ENCODE results near the gene FOXA3.

The FOXA3 gene

GRCh38 chr19:45905011-45905410 is 40.9 kb downstream of the FOXA3 start:
- Histone ChIP-seq H4K20me1 (ENCODE audit: insufficient read depth, low read length) (0 out of 2 replicates have a peak, but pooled peaks cover under 1% of the 10 kb centered on the region), H3K4me1 (ENCODE audit: insufficient read depth, low read length) (peaks cover 25% of the 10 kb centered on the region), H3K36me3 (ENCODE audit: insufficient read depth, low read length) (peaks cover 12% of the 10 kb centered on the region), H3K79me2 (ENCODE audit: insufficient read depth, low read length) (peaks cover 22% of the 10 kb centered on the region), H3K27ac (ENCODE audit: low read length) (no peak overlapping the region), H3K9me3 (ENCODE audit: insufficient read depth, low read length, severe bottlenecking) (no peaks in the 10 kb centered on the region), H3K4me3 (ENCODE audit: low read depth in 1 of 2, low read length in 2 of 2) (no peak overlapping the region), H2AFZ (ENCODE audit: low read depth, low read length) (peak overlapping the region; percentile 40; the same call in 1 of the 2 replicates), H3K27me3 (ENCODE audit: insufficient read depth, low read length, poor library complexity) (no peaks in the 10 kb centered on the region), H3K4me2 (ENCODE audit: insufficient read depth, low read length) (no peak overlapping the region), H3K9ac (ENCODE audit: low read depth, low read length) (no peak overlapping the region)
- no peak for ATAC-seq (ENCODE audit: insufficient read depth, low read depth)
- TF ChIP-seq EZH2 (IDR thresholded peaks at IDR 0.05; ENCODE audit: borderline replicate concordance, low read depth, low read length, severe bottlenecking), result no peak
- no peak for TF ChIP-seq CTCF (IDR thresholded peaks at IDR 0.05; ENCODE audit: borderline replicate concordance, extremely low read depth, low read length, poor library complexity, severe bottlenecking)
- no peak for DNase-seq

GRCh38 chr19:45906221-45906620 is 42.1 kb downstream of the FOXA3 start:
- no peak overlapping the region for H3K4me3 ChIP-seq (ENCODE audit: low read depth in 1 of 2, low read length in 2 of 2)
- H3K36me3 ChIP-seq (ENCODE audit: insufficient read depth, low read length), result peaks cover under 1% of the 10 kb centered on the region; the same call in 1 of the 2 replicates
- no peak overlapping the region for H3K27ac ChIP-seq (ENCODE audit: low read length)
- no peaks in the 10 kb centered on the region for H3K9me3 ChIP-seq (ENCODE audit: insufficient read depth, low read length, severe bottlenecking)
- TF ChIP-seq EZH2 (IDR thresholded peaks at IDR 0.05; ENCODE audit: borderline replicate concordance, low read depth, low read length, severe bottlenecking) (no peak), CTCF (IDR thresholded peaks at IDR 0.05; ENCODE audit: borderline replicate concordance, extremely low read depth, low read length, poor library complexity, severe bottlenecking) (no peak)
- no peak overlapping the region for H3K9ac ChIP-seq (ENCODE audit: low read depth, low read length)
- ATAC-seq (ENCODE audit: insufficient read depth, low read depth), result no peak
- DNase-seq, result no peak
- no peaks in the 10 kb centered on the region for H4K20me1 ChIP-seq (ENCODE audit: insufficient read depth, low read length)
- H2AFZ ChIP-seq (ENCODE audit: low read depth, low read length), result no peak overlapping the region
- no peaks in the 10 kb centered on the region for H3K27me3 ChIP-seq (ENCODE audit: insufficient read depth, low read length, poor library complexity)
- peaks cover 16% of the 10 kb centered on the region for H3K4me1 ChIP-seq (ENCODE audit: insufficient read depth, low read length)
- H3K79me2 ChIP-seq (ENCODE audit: insufficient read depth, low read length), result peaks cover 10% of the 10 kb centered on the region
- no peak overlapping the region for H3K4me2 ChIP-seq (ENCODE audit: insufficient read depth, low read length)

- no peaks in the 10 kb centered on the region for H3K36me3 ChIP-seq (ENCODE audit: insufficient read depth, low read length)
- no peak overlapping the region for H3K4me3 ChIP-seq (ENCODE audit: low read depth in 1 of 2, low read length in 2 of 2)
- ATAC-seq (ENCODE audit: insufficient read depth, low read depth) (no peak), DNase-seq (no peak)
- no peaks in the 10 kb centered on the region for H3K79me2 ChIP-seq (ENCODE audit: insufficient read depth, low read length)
- TF ChIP-seq CTCF (IDR thresholded peaks at IDR 0.05; ENCODE audit: borderline replicate concordance, extremely low read depth, low read length, poor library complexity, severe bottlenecking) (no peak), EZH2 (IDR thresholded peaks at IDR 0.05; ENCODE audit: borderline replicate concordance, low read depth, low read length, severe bottlenecking) (no peak)
- H3K9ac ChIP-seq (ENCODE audit: low read depth, low read length), result no peak overlapping the region
- H3K4me1 ChIP-seq (ENCODE audit: insufficient read depth, low read length), result no peaks in the 10 kb centered on the region
- H2AFZ ChIP-seq (ENCODE audit: low read depth, low read length), result no peak overlapping the region
- H3K27ac ChIP-seq (ENCODE audit: low read length), result no peak overlapping the region
- no peaks in the 10 kb centered on the region for H3K27me3 ChIP-seq (ENCODE audit: insufficient read depth, low read length, poor library complexity)
- no peaks in the 10 kb centered on the region for H4K20me1 ChIP-seq (ENCODE audit: insufficient read depth, low read length)
- H3K9me3 ChIP-seq (ENCODE audit: insufficient read depth, low read length, severe bottlenecking), result no peaks in the 10 kb centered on the region
- H3K4me2 ChIP-seq (ENCODE audit: insufficient read depth, low read length), result no peak overlapping the region
Observed at GRCh38 chr19:45908956-45909355, 44.8 kb downstream of the FOXA3 start.

GRCh38 chr19:45911291-45911690 is 47.2 kb downstream of the FOXA3 start:
- Histone ChIP-seq H3K27ac (ENCODE audit: low read length) (no peak overlapping the region), H3K79me2 (ENCODE audit: insufficient read depth, low read length) (no peaks in the 10 kb centered on the region), H3K9me3 (ENCODE audit: insufficient read depth, low read length, severe bottlenecking) (no peaks in the 10 kb centered on the region), H4K20me1 (ENCODE audit: insufficient read depth, low read length) (no peaks in the 10 kb centered on the region), H2AFZ (ENCODE audit: low read depth, low read length) (no peak overlapping the region), H3K4me3 (ENCODE audit: low read depth in 1 of 2, low read length in 2 of 2) (no peak overlapping the region), H3K4me1 (ENCODE audit: insufficient read depth, low read length) (peaks cover under 1% of the 10 kb centered on the region; the same call in 1 of the 2 replicates), H3K36me3 (ENCODE audit: insufficient read depth, low read length) (no peaks in the 10 kb centered on the region), H3K4me2 (ENCODE audit: insufficient read depth, low read length) (no peak overlapping the region), H3K27me3 (ENCODE audit: insufficient read depth, low read length, poor library complexity) (no peaks in the 10 kb centered on the region), H3K9ac (ENCODE audit: low read depth, low read length) (no peak overlapping the region)
- TF ChIP-seq EZH2 (IDR thresholded peaks at IDR 0.05; ENCODE audit: borderline replicate concordance, low read depth, low read length, severe bottlenecking) (no peak), CTCF (IDR thresholded peaks at IDR 0.05; ENCODE audit: borderline replicate concordance, extremely low read depth, low read length, poor library complexity, severe bottlenecking) (no peak)
- DNase-seq (no peak), ATAC-seq (ENCODE audit: insufficient read depth, low read depth) (no peak)
